Natural killer cell treated with Interleukin-12 subunit alpha and Interleukin-12 subunit beta and Interleukin-15 and Interleukin-18, amount 100 ng/mL, for 72 hours (primary cell): ENCODE measurements around the gene TTYH1. TPM values are rescaled to one million over a fixed set of nuclear protein-coding genes. Genes with fewer than 3 reads are reported as not detected.

ENCODE experiments used
- ATAC-seq, 2 donors: fragments of 150-1000 bp; cut with Tn5 transposase in 1 of 2; sonication (Bioruptor Pico), chemical (Tn5 transposase) in 1 of 2; 2 replicates each; pipeline ENCODE4 v1.10.0; 2021
- DNase-seq: peaks from one replicate; pipeline ENCODE4 v3.0.0; 2022; ENCODE audit warnings: low spot score
- H3K27ac Mint-ChIP-seq, 2 donors: 1 replicate in 1 of 2; 2 replicates in 1 of 2; pipeline ENCODE4 v1.8.0; 2022; ENCODE audit warnings: mixed read lengths in 2 of 2, mild to moderate bottlenecking in 1 of 2, moderate library complexity in 1 of 2
- H3K27me3 Mint-ChIP-seq, 2 donors: 1 replicate in 1 of 2; 2 replicates in 1 of 2; pipeline ENCODE4 v1.8.0; 2022; ENCODE audit warnings: mixed read lengths in 2 of 2
- H3K36me3 Mint-ChIP-seq: one replicate; pipeline ENCODE4 v1.8.0; 2022; ENCODE audit warnings: mixed read lengths
- H3K4me1 Mint-ChIP-seq, 2 donors: 1 replicate in 1 of 2; 2 replicates in 1 of 2; pipeline ENCODE4 v1.8.0; 2022; ENCODE audit warnings: low read depth in 2 of 2, mixed read lengths in 2 of 2, mild to moderate bottlenecking in 1 of 2
- H3K4me3 Mint-ChIP-seq: one replicate; pipeline ENCODE4 v1.8.0; 2022; ENCODE audit warnings: mixed read lengths
- H3K9me3 Mint-ChIP-seq: 2 replicates; pipeline ENCODE4 v1.8.0; 2022; ENCODE audit warnings: mixed read lengths
- total RNA-seq, 2 donors: library from RNA; stranded (reverse); gene quantifications; one replicate each; pipeline ENCODE4 v1.2.3, GENCODE V29; 2022

TTYH1 gene
- total RNA-seq, 2 donors from 2014 or later: 0.31 to 0.73 TPM

DNA sequence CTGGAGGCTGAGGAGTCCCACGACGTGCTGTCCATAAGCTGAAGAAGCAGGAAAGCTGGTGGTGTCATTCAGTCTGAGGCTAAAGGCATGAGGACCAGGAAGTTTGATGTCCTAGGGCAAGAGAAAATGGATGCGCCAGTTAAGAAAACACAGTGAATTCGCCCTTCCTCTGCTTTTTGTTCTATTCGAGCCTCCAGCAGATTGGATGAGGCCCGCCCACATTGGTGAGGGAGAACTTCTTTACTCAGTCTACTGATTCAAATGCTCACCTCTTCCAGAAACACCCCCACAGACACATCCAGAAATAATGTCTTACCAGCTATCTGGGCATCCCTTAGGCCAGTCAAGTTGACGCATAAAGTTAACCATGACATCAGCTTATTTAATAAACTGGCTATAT is 7.5 kb upstream of the TTYH1 start:
- no peak overlapping the region for H3K4me3 Mint-ChIP-seq
- ATAC-seq: no peak
- H3K27ac Mint-ChIP-seq: peak overlapping the region in 1 of 2 donors; percentile 75

DNA sequence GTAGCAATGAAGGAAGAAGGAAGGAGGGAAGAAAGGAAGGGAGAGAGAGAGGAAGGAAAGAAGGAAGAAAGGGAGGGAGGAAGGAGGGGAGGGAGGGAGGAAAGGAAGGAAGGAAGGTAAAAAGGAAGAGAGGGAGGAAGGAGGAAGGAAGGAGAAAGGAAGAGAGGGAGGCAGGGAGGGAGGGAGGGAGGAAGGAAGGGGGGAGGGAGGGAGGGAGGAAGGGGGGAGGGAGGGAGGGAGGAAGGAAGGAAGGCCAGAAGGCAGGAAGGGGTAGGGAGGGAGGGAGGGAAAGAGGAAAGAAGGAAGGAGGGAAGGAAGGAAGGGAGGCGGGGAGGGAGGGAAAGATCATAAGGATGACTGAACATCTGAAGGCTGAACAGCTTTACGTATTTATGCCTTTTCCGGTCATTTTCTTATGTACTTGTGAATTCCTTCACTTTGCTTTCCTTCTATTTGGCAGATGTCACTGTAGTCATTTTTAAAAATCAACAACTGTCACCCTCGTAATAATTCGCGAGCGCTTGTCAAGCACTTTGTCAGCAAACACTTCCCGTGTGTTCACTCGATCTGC is 6.7 kb upstream of the TTYH1 start:
- ATAC-seq: no peak
- Mint-ChIP-seq H3K4me3 (no peak overlapping the region), H3K27ac (peak overlapping the region in 1 of 2 donors; percentile 75), H3K4me1 (peaks cover 3 to 4% of the 10 kb centered on the region in 2 donors), H3K9me3 (peaks cover 3% of the 10 kb centered on the region), H3K27me3 (peaks cover 11 to 16% of the 10 kb centered on the region in 2 donors), H3K36me3 (peaks cover 6% of the 10 kb centered on the region)
- DNase-seq: no peak

More for the DNA sequence above, 7.5 kb upstream of the TTYH1 start:
- Mint-ChIP-seq H3K27me3 (peaks cover 10 to 11% of the 10 kb centered on the region in 2 donors), H3K4me1 (peaks cover 3 to 4% of the 10 kb centered on the region in 2 donors), H3K9me3 (no peaks in the 10 kb centered on the region), H3K36me3 (peaks cover 6% of the 10 kb centered on the region)
- no peak for DNase-seq

GRCh38 chr19:54411033-54411432 is 4.2 kb upstream of the TTYH1 start:
- H3K36me3 Mint-ChIP-seq: peaks cover 12% of the 10 kb centered on the region
- no peak overlapping the region for H3K4me3 Mint-ChIP-seq
- no peak for DNase-seq
- ATAC-seq: no peak
- peaks cover 15 to 30% of the 10 kb centered on the region in 2 donors for H3K27me3 Mint-ChIP-seq
- no peak overlapping the region for H3K27ac Mint-ChIP-seq
- H3K9me3 Mint-ChIP-seq: peaks cover 9% of the 10 kb centered on the region
- H3K4me1 Mint-ChIP-seq: peaks cover 7 to 11% of the 10 kb centered on the region in 2 donors

DNA sequence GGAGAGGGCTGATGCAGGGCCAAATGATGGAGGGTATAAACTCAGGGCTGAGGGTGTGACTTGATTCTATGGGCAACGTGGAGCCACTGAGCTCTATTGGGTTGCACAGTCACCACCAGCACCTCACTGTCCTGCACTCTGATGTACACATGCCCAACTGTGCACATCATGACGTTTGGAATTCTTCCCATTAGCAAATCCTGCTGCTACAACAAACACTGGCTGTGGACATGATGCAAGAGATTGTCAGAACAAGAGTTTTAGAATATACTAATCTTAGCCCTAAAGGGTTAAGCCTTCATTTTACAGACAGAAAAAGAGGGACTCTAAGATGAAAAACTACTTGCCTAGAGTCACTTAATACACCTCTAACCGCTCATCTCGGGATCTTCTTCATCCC is 2.4 kb upstream of the TTYH1 start:
- ATAC-seq: no peak
- H3K9me3 Mint-ChIP-seq: peaks cover 9% of the 10 kb centered on the region
- H3K4me1 Mint-ChIP-seq: peaks cover 17 to 21% of the 10 kb centered on the region in 2 donors
- H3K27ac Mint-ChIP-seq: no peak overlapping the region
- peaks cover 24 to 42% of the 10 kb centered on the region in 2 donors for H3K27me3 Mint-ChIP-seq
- no peak overlapping the region for H3K4me3 Mint-ChIP-seq
- peaks cover 22% of the 10 kb centered on the region for H3K36me3 Mint-ChIP-seq
- no peak for DNase-seq

- Mint-ChIP-seq H3K36me3 (peaks cover 16% of the 10 kb centered on the region), H3K9me3 (peaks cover 9% of the 10 kb centered on the region), H3K4me3 (no peak overlapping the region), H3K27ac (peak overlapping the region in 1 of 2 donors; percentile 6), H3K27me3 (peaks cover 24 to 50% of the 10 kb centered on the region in 2 donors), H3K4me1 (peaks cover 20 to 24% of the 10 kb centered on the region in 2 donors)
- DNase-seq (no peak), ATAC-seq (no peak)
Observed at GRCh38 chr19:54414156-54414555, 1.1 kb upstream of the TTYH1 start.

DNA sequence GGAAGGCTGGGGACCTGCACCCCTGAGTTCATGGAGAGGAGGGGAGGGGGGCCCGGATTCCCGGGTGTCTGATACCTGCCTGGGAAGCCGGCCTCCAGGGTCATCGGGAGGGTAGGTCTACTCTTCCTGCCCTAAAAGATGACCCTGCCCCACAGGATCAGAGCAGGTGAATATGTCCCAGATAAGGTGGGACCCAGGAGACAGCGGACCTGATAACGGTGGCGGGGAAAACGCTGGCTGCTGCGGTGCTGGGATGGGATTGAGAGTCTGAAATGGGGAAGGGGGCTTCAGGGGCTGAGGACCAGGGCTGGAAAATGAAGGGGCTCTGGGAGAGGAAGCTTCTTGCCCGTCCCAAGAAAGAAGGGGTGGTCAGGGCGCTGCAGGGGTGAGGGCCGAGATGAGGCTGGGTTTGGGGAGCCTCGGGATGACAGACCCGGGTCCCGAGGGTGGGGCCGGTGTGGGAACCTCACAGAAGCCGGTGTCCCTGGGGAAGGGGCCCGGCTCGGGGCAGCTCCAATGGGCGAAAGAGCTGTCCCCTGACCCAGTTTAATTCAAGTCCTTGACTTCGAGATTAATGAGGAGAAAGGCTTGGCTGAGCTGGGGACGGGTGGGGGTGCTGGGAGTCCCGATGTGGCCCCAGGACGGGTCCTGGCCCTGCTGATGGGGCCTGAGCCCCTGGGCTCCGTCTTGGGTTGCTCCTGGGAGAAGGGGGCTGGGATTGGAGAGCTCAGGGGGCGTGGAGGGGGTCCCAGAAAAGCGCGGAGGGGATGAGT is 823 bp downstream of the TTYH1 start:
- H3K9me3 Mint-ChIP-seq: peaks cover 9% of the 10 kb centered on the region
- no peak overlapping the region for H3K27ac Mint-ChIP-seq
- DNase-seq (no peak), ATAC-seq (no peak)
- H3K27me3 Mint-ChIP-seq: peaks cover 18 to 44% of the 10 kb centered on the region in 2 donors
- no peak overlapping the region for H3K4me3 Mint-ChIP-seq
- peaks cover 20 to 24% of the 10 kb centered on the region in 2 donors for H3K4me1 Mint-ChIP-seq
- H3K36me3 Mint-ChIP-seq: peaks cover 16% of the 10 kb centered on the region

- peaks cover 20 to 24% of the 10 kb centered on the region in 2 donors for H3K4me1 Mint-ChIP-seq
- H3K36me3 Mint-ChIP-seq: peaks cover 16% of the 10 kb centered on the region
- no peak for ATAC-seq
- peak overlapping the region in 1 of 2 donors; percentile 45 for H3K27ac Mint-ChIP-seq
- DNase-seq: no peak
- H3K4me3 Mint-ChIP-seq: peak overlapping the region; percentile 77
- H3K27me3 Mint-ChIP-seq: peaks cover 16 to 39% of the 10 kb centered on the region in 2 donors
- peaks cover 9% of the 10 kb centered on the region for H3K9me3 Mint-ChIP-seq
Observed at GRCh38 chr19:54416695-54417491, 1.6 kb downstream of the TTYH1 start.

DNA sequence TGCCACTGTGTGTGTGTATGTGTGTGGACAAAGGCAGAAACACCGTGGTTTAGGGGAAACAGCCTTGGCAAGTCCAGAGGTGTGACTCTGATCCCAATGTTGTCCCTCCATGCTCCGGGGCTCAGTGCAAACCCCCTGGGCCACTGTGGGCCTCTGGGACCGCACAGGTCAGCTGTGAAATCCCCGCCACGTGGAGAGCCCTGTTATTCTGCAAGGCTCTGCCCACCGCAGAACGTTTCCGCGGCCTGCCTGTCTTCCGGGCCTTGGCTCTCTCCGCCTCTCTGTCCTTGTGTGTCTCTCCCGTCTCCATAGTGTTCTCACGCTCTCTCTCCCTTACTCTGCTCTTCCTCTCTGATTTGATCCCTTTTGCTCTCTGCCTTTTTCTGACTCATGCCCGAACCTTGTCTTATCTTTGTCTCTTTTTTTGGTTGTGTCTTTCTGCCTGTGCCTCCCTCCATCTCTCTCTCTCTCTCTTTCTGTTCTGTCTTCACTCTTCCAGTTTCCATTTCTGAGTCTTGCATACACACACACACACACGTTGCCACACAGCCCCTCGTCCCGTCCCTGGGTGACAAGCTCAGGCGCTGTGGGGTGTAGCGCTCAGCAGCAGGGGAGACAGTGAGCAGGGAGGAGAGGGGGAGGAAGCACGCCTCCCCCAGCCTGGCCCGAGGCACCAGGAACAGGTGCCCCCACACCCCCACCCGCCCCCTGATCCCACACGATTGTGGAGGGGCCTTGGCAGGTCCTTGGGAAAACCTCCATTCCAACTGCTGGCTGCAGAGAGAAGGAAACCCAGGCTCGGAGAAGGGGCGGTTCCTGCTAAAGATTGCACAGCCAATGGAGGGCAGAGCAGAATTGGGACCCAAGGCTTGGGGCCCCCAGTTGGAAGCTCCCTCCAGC is 3.0 kb downstream of the TTYH1 start:
- no peak for DNase-seq
- H3K4me1 Mint-ChIP-seq: peaks cover 20 to 24% of the 10 kb centered on the region in 2 donors
- ATAC-seq: peak; percentile 80 to 82
- H3K27me3 Mint-ChIP-seq: peaks cover 18 to 36% of the 10 kb centered on the region in 2 donors
- peaks cover 16% of the 10 kb centered on the region for H3K36me3 Mint-ChIP-seq
- peak overlapping the region; percentile 77 for H3K4me3 Mint-ChIP-seq
- H3K9me3 Mint-ChIP-seq: peaks cover 8% of the 10 kb centered on the region
- peak overlapping the region; percentile 45 to 48 for H3K27ac Mint-ChIP-seq

DNA sequence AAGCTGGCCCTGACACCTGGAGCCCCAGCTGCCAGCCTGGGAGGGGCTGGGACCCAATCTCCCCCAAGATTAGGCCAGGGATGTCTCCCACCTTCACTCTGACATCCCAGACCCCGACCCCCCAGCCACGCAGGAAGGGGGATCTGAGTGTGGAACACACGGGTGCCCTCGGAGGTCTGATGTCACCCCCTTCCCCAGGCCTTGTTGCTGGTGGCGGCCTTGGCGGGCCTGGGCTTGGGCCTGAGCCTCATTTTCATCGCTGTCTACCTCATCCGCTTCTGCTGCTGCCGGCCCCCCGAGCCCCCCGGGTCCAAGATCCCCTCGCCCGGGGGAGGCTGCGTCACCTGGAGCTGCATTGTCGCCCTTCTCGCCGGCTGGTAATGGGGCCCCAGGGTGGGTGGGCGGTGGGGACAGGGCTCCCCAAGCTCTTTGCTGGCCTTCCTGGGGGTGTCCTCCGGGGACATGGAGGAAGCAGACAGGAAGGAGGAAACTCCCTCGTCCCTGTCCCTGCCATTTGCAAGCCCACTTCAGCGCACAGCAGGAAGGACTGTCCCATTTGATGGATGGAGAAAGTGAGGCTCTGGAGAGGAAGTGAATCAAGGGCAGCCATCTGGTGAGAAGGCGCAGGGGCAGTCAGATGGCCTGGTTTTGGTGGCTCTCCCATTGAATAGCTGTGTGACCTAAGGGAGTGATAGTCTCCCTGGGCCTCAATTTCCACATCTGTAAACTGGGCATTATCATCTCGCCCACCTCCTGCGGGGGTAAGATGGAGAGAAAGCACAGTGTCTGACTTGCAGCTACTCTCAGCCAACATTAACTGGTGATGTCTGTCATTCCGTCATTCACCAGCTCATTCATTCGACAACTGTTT is 3.9 kb downstream of the TTYH1 start:
- peaks cover 17 to 20% of the 10 kb centered on the region in 2 donors for H3K4me1 Mint-ChIP-seq

GRCh38 chr19:54420068-54420382 is 4.8 kb downstream of the TTYH1 start:
- H3K36me3 Mint-ChIP-seq: peaks cover 10% of the 10 kb centered on the region
- DNase-seq (no peak), ATAC-seq (no peak)
- H3K4me1 Mint-ChIP-seq: peaks cover 15 to 17% of the 10 kb centered on the region in 2 donors
- no peak overlapping the region for H3K4me3 Mint-ChIP-seq
- peaks cover 19 to 20% of the 10 kb centered on the region in 2 donors for H3K27me3 Mint-ChIP-seq
- no peak overlapping the region for H3K27ac Mint-ChIP-seq
- no peaks in the 10 kb centered on the region for H3K9me3 Mint-ChIP-seq

More for the DNA sequence above, 3.9 kb downstream of the TTYH1 start:
- Mint-ChIP-seq H3K4me3 (no peak overlapping the region), H3K36me3 (peaks cover 12% of the 10 kb centered on the region), H3K27ac (no peak overlapping the region), H3K27me3 (peaks cover 19 to 28% of the 10 kb centered on the region in 2 donors), H3K9me3 (peaks cover 2% of the 10 kb centered on the region)
- DNase-seq (no peak), ATAC-seq (no peak)

- H3K27me3 Mint-ChIP-seq: peaks cover 19 to 20% of the 10 kb centered on the region in 2 donors
- H3K27ac Mint-ChIP-seq: no peak overlapping the region
- H3K4me1 Mint-ChIP-seq: peaks cover 15 to 17% of the 10 kb centered on the region in 2 donors
- no peak for DNase-seq
- H3K4me3 Mint-ChIP-seq: no peak overlapping the region
- peaks cover 10% of the 10 kb centered on the region for H3K36me3 Mint-ChIP-seq
- no peaks in the 10 kb centered on the region for H3K9me3 Mint-ChIP-seq
- no peak for ATAC-seq
Observed at GRCh38 chr19:54420383-54421168, 5.3 kb downstream of the TTYH1 start.

- Mint-ChIP-seq H3K27me3 (peaks cover 18 to 19% of the 10 kb centered on the region in 2 donors), H3K4me1 (peaks cover 15 to 17% of the 10 kb centered on the region in 2 donors), H3K27ac (no peak overlapping the region), H3K4me3 (no peak overlapping the region), H3K36me3 (peaks cover 10% of the 10 kb centered on the region), H3K9me3 (no peaks in the 10 kb centered on the region)
- ATAC-seq (no peak), DNase-seq (no peak)
Observed at GRCh38 chr19:54421169-54421516, 5.9 kb downstream of the TTYH1 start.
